Prostate gland (tissue), 2 donors: ENCODE results near the gene PTPA. TPM values are rescaled to one million over a fixed set of nuclear protein-coding genes. Genes with fewer than 3 reads are reported as not detected.

Experiments
- DNase-seq: peaks from one replicate; pipeline ENCODE4 v3.0.0-alpha.2; 2019; ENCODE audit warnings: low spot score
- H3K27ac ChIP-seq, 2 donors: fragments of 200-600 bp; sonication (generic); 2 replicates each; pipeline ENCODE4 v1.5.1; 2017 to 2019
- H3K27me3 ChIP-seq: fragments of 200-600 bp; sonication (generic); replicated peaks from 2 replicates; pipeline ENCODE4 v1.5.1; 2019; ENCODE audit not compliant: insufficient read depth
- H3K36me3 ChIP-seq, 2 donors: fragments of 200-600 bp; sonication (generic); 1 replicate in 1 of 2; 2 replicates in 1 of 2; pipeline versions ENCODE4 v1.5.1 to v1.8.1; 2017 to 2019
- H3K4me1 ChIP-seq: fragments of 200-600 bp; sonication (generic); replicated peaks from 2 replicates; pipeline ENCODE4 v1.5.1; 2019
- H3K4me3 ChIP-seq, 2 donors: fragments of 200-600 bp; sonication (generic); 2 replicates each; pipeline ENCODE4 v1.5.1; 2017 to 2019
- H3K9me3 ChIP-seq: fragments of 200-600 bp; sonication (generic); 2 replicates; pipeline ENCODE4 v1.5.1; 2017
- POLR2A ChIP-seq: fragments of 450-650 bp; IDR thresholded peaks from one replicate; pipeline ENCODE4 v1.6.1; 2016; ENCODE audit warnings: antibody characterized with exemption, mild to moderate bottlenecking
- POLR2AphosphoS5 ChIP-seq: sonication (generic); formaldehyde crosslinking; IDR thresholded peaks from one replicate; pipeline ENCODE4 v1.6.1; 2017; ENCODE audit warnings: antibody characterized with exemption
- whole genome bisulfite sequencing: methylation state at CpG from one replicate; pipeline ENCODE4 v1.1.5; 2018; 5-methylcytosine and 5-hydroxymethylcytosine counted together
- intact Hi-C: fragments of 100-400 bp; cut with DNase I; formaldehyde crosslinking; loops from one replicate; pipeline ENCODE4 v1.14.2; 2022
- total RNA-seq, 2 donors: library from RNA; depleted of rRNA; stranded (reverse); fragments of >200 nt; gene quantifications; one replicate each; pipeline ENCODE4 v1.1.0, GENCODE V29; 2016
- TF ChIP-seq, protein P1 (sequence below), 4 experiments: fragments of 200-600 bp in 2 of 4; fragments of 450-650 bp in 2 of 4; sonication (generic) in 2 of 4; IDR thresholded peaks; 1 replicate in 3 of 4; 2 replicates in 1 of 4; pipeline ENCODE4 v1.5.1; 2016 to 2019; ENCODE audit warnings: antibody characterized with exemption in 4 of 4, mild to moderate bottlenecking in 2 of 4, moderate library complexity in 2 of 4

The PTPA gene
- total RNA-seq, 2 donors from 2014 or later, result 165 to 173 TPM

DNA sequence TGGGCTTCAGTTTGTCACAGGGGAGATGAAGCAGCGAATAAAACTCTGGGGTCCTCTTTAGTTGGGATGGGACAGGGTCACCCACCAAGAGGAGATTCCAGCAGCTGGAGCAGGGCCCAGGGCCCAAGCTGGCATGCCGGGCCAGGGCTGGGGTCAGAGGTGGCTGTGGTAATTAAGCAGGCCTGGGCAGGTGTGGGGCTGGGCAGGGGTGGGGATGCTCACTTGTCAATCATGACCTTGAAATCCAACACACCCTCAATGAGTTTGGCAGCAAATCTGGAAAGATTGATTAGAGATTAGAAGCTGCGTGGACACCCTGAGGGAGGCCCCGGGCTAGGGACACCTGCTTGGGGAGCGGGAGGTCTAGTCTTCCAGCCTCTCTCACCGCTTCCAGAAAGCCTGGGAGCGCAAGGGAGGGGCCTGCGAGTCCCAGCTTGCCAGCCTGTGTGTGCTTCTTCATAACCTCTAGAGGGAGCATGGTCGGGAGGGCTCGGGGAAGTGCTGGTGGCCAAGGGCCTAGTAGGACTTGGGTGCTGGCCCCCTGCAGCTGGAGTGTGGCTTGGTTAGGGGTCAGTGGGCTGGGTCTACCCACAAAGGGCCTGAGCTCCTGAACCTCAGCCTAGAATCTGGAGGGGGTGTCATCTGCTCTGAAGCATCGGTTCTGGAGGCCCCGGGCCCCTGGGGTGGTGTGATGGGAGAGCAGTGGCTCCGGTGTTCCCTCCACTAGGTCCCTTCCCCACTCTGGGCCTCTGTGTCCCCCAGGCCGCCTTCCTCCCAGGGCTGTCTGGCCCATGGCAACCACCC is 8.2 kb upstream of the PTPA start:
- WGBS, result 49% methylated on average over 14 of the region's 14 CpGs
- H3K4me3 ChIP-seq, result no peak overlapping the region
- no peak for DNase-seq
- peaks cover 0 to 5% of the 10 kb centered on the region in 2 donors for H3K36me3 ChIP-seq
- TF ChIP-seq POLR2A, result peak; percentile 6
- TF ChIP-seq, protein P1, sequence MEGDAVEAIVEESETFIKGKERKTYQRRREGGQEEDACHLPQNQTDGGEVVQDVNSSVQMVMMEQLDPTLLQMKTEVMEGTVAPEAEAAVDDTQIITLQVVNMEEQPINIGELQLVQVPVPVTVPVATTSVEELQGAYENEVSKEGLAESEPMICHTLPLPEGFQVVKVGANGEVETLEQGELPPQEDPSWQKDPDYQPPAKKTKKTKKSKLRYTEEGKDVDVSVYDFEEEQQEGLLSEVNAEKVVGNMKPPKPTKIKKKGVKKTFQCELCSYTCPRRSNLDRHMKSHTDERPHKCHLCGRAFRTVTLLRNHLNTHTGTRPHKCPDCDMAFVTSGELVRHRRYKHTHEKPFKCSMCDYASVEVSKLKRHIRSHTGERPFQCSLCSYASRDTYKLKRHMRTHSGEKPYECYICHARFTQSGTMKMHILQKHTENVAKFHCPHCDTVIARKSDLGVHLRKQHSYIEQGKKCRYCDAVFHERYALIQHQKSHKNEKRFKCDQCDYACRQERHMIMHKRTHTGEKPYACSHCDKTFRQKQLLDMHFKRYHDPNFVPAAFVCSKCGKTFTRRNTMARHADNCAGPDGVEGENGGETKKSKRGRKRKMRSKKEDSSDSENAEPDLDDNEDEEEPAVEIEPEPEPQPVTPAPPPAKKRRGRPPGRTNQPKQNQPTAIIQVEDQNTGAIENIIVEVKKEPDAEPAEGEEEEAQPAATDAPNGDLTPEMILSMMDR (IDR thresholded peaks at IDR 0.05), result peak in 2 of 4 experiments; percentile 47 to 68
- no peak for TF ChIP-seq POLR2AphosphoS5
- no peaks in the 10 kb centered on the region for H3K27me3 ChIP-seq
- H3K27ac ChIP-seq, result no peak overlapping the region
- intact Hi-C loops, result no loop called here
- H3K9me3 ChIP-seq, result no peaks in the 10 kb centered on the region
- no peaks in the 10 kb centered on the region for H3K4me1 ChIP-seq

DNA sequence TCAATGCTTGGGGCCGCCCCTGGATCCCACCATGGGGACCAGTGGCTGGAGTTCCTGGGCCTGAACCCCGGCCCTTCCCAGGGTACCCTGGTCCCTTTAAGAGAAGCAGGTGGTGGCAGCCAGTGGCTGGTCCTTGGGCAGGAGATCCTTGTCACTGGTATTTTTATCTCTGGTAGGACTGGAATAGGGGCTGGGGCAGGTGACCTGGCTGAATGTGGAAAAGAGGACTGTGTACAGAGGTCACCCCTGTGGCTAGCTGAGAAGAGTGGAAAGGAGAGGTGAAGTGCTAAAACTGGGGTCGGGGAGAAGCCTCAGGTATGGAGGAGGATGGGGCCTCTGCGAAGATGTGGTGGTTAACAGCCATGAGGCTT is 7.6 kb upstream of the PTPA start:
- peaks cover 0 to 5% of the 10 kb centered on the region in 2 donors for H3K36me3 ChIP-seq
- H3K4me1 ChIP-seq, result no peaks in the 10 kb centered on the region
- no peaks in the 10 kb centered on the region for H3K9me3 ChIP-seq
- no peaks in the 10 kb centered on the region for H3K27me3 ChIP-seq
- DNase-seq, result no peak
- TF ChIP-seq POLR2A (no peak), POLR2AphosphoS5 (no peak)
- TF ChIP-seq, protein P1 (IDR thresholded peaks at IDR 0.05), result no peak
- H3K27ac ChIP-seq, result no peak overlapping the region
- 90% methylated on average over 4 of the region's 4 CpGs for WGBS
- H3K4me3 ChIP-seq, result no peak overlapping the region
- intact Hi-C loops, result no loop called here

GRCh38 chr9:129104051-129104450 is 7.2 kb upstream of the PTPA start:
- WGBS, result 88% methylated on average over 11 of the region's 11 CpGs
- no peaks in the 10 kb centered on the region for H3K9me3 ChIP-seq
- intact Hi-C loops, result no loop called here
- no peak overlapping the region for H3K27ac ChIP-seq
- peaks cover 2% of the 10 kb centered on the region for H3K4me1 ChIP-seq
- no peaks in the 10 kb centered on the region for H3K27me3 ChIP-seq
- H3K36me3 ChIP-seq, result peaks cover 0 to 5% of the 10 kb centered on the region in 2 donors
- no peak overlapping the region for H3K4me3 ChIP-seq
- DNase-seq, result no peak
- TF ChIP-seq POLR2AphosphoS5 (no peak), POLR2A (no peak)
- TF ChIP-seq, protein P1 (IDR thresholded peaks at IDR 0.05), result no peak

GRCh38 chr9:129105857-129106694 is 5.1 kb upstream of the PTPA start:
- Histone ChIP-seq H3K36me3 (peaks cover 0 to 5% of the 10 kb centered on the region in 2 donors), H3K4me3 (no peak overlapping the region), H3K27me3 (no peaks in the 10 kb centered on the region), H3K27ac (no peak overlapping the region), H3K9me3 (no peaks in the 10 kb centered on the region), H3K4me1 (peaks cover 7% of the 10 kb centered on the region)
- 87% methylated on average over 17 of the region's 17 CpGs for WGBS
- intact Hi-C loops, result no loop called here
- TF ChIP-seq, protein P1 (IDR thresholded peaks at IDR 0.05), result no peak
- TF ChIP-seq POLR2A, result no peak
- TF ChIP-seq POLR2AphosphoS5, result no peak
- no peak for DNase-seq
